PC-9 (cell line): ENCODE results near the gene ZC3HAV1. TPM values are rescaled to one million over a fixed set of nuclear protein-coding genes. Genes with fewer than 3 reads are reported as not detected.

Source experiments
- BruUV-seq: library from RNA; stranded (reverse); fragments of 400-500 nt; replicated peaks from 2 replicates; lab custom pipeline; 2021; lab: Mats Ljungman, UMichigan
- CTCF ChIA-PET: fragments of 300-600 bp; sonication (Branson Sonifier 250); formaldehyde crosslinking; loops from one replicate; lab custom pipeline; 2022; ENCODE audit warnings: antibody characterized with exemption; lab: Charles Lee
- POLR2A ChIA-PET: fragments of 300-600 bp; sonication (Branson Sonifier 250); formaldehyde crosslinking; loops from one replicate; lab custom pipeline; 2022; ENCODE audit warnings: antibody characterized with exemption; ENCODE audit not compliant: unreplicated experiment; lab: Charles Lee
- DNase-seq, 2 experiments: peaks; one replicate each; pipeline versions ENCODE4 v3.0.0 to v3.0.0-alpha.2; 2015 to 2022; ENCODE audit warnings: mixed read lengths in 1 of 2
- H2AFZ ChIP-seq: fragments of 200-600 bp; sonication (generic); 2 replicates; pipeline ENCODE4 v1.8.1; 2017; ENCODE audit warnings: antibody characterized with exemption
- H3F3A ChIP-seq: fragments of 200-600 bp; sonication (generic); 2 replicates; pipeline ENCODE4 v1.8.1; 2017; ENCODE audit warnings: antibody characterized with exemption, mild to moderate bottlenecking, low read depth; ENCODE audit not compliant: insufficient read depth
- H3K27ac ChIP-seq: fragments of 200-600 bp; sonication (generic); 2 replicates; pipeline ENCODE4 v1.6.1; 2016; ENCODE audit warnings: mixed run types
- H3K27me3 ChIP-seq: fragments of 200-600 bp; sonication (generic); 2 replicates; pipeline ENCODE4 v1.6.1; 2016; ENCODE audit warnings: low read depth, mixed run types; ENCODE audit not compliant: insufficient read depth
- H3K36me3 ChIP-seq: fragments of 200-600 bp; sonication (generic); 2 replicates; pipeline ENCODE4 v1.6.1; 2016; ENCODE audit warnings: low read depth, mixed run types
- H3K4me1 ChIP-seq: fragments of 200-600 bp; sonication (generic); replicated peaks from 2 replicates; pipeline ENCODE4 v1.6.1; 2016; ENCODE audit warnings: mixed run types; ENCODE audit not compliant: insufficient read depth
- H3K4me2 ChIP-seq: fragments of 200-600 bp; sonication (generic); 2 replicates; pipeline ENCODE4 v1.6.1; 2017; ENCODE audit warnings: mixed run types
- H3K4me3 ChIP-seq: fragments of 200-600 bp; sonication (generic); 2 replicates; pipeline ENCODE4 v1.6.1; 2016; ENCODE audit warnings: mixed run types
- H3K79me2 ChIP-seq: fragments of 200-600 bp; sonication (generic); 2 replicates; pipeline ENCODE4 v1.6.1; 2017; ENCODE audit warnings: low read depth, mixed run types
- H3K9me2 ChIP-seq: fragments of 200-600 bp; sonication (generic); 2 replicates; pipeline ENCODE4 v1.8.1; 2017; ENCODE audit warnings: mild to moderate bottlenecking; ENCODE audit not compliant: insufficient read depth
- H3K9me3 ChIP-seq: fragments of 200-600 bp; sonication (generic); 2 replicates; pipeline ENCODE4 v1.8.1; 2016; ENCODE audit warnings: low read depth; ENCODE audit not compliant: insufficient read depth
- H4K20me1 ChIP-seq: fragments of 200-600 bp; sonication (generic); 2 replicates; pipeline ENCODE4 v1.8.1; 2017; ENCODE audit not compliant: insufficient read depth
- EZH2 ChIP-seq: fragments of 200-600 bp; sonication (generic); IDR thresholded peaks from 2 replicates; pipeline ENCODE4 v1.8.0; 2017; ENCODE audit warnings: antibody characterized with exemption, low read depth
- intact Hi-C: fragments of 100-400 bp; cut with micrococcal nuclease; formaldehyde crosslinking; loops from one replicate; pipeline ENCODE4 v1.10.0; 2022; ENCODE audit not compliant: unreplicated experiment
- total RNA-seq: library from RNA; stranded (reverse); gene quantifications from 2 replicates; pipeline ENCODE4 v1.2.3, GENCODE V29; 2021
- TF ChIP-seq, protein P1 (sequence below): fragments of 200-600 bp; sonication (generic); conservative IDR thresholded peaks from 2 replicates; pipeline ENCODE4 v1.6.1; 2017; ENCODE audit warnings: mixed run types, antibody characterized with exemption, mild to moderate bottlenecking, moderate library complexity

The ZC3HAV1 gene
- total RNA-seq, 1 experiment from 2014 or later = 36.7 TPM

DNA sequence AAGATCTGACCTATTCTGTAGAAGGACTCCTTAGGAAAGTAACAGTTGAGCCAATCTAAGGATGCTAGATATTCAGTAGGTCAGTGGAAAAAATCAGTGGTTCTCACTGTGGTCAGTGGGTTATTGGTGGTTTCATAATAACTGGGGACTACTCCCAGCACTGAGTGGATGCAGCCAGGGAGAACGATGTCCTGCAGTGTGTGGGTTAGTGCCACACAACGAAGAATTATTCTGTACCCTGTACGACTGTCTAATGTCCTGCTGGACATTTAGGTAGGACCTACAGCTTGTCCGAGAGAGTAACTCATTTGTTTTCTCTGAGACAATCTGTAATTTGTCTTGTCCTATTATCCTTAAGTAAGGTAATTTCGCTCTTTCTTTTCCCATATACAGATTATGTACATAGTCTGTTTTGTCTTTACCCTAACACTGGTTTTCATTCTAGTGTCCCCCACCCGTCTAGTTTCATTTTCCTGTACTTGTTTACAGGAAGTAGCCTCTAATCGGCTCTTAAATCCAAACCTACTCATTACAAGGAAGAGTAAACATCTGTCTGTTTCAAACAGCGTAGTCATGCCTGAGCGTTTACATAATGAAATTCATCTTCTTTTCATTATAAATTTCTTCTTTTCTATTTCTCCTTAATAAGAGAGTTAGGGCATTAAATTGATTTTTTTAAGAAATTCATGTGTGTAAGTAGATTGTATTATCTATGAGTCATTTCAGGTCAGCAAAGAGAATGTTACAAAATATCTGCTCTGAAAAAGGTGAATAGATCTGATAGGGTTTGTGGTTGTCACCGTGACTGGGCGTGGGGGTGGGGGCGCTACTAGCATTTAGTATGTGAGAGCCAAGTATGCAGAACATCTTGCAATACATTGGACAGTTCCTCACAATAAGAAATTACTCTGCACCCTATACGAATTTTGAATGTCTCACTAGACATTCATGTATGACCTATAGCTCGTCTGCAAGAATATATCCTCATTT lies 65.4 kb downstream of the ZC3HAV1 start:
- peak; percentile 88 to 91 for DNase-seq
- Histone ChIP-seq H3K9me2 (no peaks in the 10 kb centered on the region), H3K27ac (peak overlapping the region; percentile 82), H3K4me1 (peaks cover 26% of the 10 kb centered on the region), H3K79me2 (no peaks in the 10 kb centered on the region), H3K36me3 (peaks cover 11% of the 10 kb centered on the region; the same call in 1 of the 2 replicates), H3K4me3 (peak overlapping the region; percentile 23; the same call in 1 of the 2 replicates), H3K27me3 (no peaks in the 10 kb centered on the region), H4K20me1 (no peaks in the 10 kb centered on the region), H3F3A (peaks cover 19% of the 10 kb centered on the region), H2AFZ (peak overlapping the region; percentile 49; the same call in 1 of the 2 replicates), H3K4me2 (peak overlapping the region; percentile 66), H3K9me3 (no peaks in the 10 kb centered on the region)
- POLR2A ChIA-PET = interaction anchor here (0.7 kb wide), 1 partner anchor 9 kb away, joined by 3 read pairs; no protein-coding TSS in a partner anchor
- no peak for TF ChIP-seq EZH2
- TF ChIP-seq, protein P1, sequence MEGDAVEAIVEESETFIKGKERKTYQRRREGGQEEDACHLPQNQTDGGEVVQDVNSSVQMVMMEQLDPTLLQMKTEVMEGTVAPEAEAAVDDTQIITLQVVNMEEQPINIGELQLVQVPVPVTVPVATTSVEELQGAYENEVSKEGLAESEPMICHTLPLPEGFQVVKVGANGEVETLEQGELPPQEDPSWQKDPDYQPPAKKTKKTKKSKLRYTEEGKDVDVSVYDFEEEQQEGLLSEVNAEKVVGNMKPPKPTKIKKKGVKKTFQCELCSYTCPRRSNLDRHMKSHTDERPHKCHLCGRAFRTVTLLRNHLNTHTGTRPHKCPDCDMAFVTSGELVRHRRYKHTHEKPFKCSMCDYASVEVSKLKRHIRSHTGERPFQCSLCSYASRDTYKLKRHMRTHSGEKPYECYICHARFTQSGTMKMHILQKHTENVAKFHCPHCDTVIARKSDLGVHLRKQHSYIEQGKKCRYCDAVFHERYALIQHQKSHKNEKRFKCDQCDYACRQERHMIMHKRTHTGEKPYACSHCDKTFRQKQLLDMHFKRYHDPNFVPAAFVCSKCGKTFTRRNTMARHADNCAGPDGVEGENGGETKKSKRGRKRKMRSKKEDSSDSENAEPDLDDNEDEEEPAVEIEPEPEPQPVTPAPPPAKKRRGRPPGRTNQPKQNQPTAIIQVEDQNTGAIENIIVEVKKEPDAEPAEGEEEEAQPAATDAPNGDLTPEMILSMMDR = no peak
- CTCF ChIA-PET = no interaction called here
- TSS peak; percentile 24 for BruUV-seq
- intact Hi-C loops = loop anchor here (1.0 to 10.0 kb wide), 3 partner anchors 8 to 1039 kb away; partner anchors contain the start of genes CREB3L2 and ZC3HAV1L

DNA sequence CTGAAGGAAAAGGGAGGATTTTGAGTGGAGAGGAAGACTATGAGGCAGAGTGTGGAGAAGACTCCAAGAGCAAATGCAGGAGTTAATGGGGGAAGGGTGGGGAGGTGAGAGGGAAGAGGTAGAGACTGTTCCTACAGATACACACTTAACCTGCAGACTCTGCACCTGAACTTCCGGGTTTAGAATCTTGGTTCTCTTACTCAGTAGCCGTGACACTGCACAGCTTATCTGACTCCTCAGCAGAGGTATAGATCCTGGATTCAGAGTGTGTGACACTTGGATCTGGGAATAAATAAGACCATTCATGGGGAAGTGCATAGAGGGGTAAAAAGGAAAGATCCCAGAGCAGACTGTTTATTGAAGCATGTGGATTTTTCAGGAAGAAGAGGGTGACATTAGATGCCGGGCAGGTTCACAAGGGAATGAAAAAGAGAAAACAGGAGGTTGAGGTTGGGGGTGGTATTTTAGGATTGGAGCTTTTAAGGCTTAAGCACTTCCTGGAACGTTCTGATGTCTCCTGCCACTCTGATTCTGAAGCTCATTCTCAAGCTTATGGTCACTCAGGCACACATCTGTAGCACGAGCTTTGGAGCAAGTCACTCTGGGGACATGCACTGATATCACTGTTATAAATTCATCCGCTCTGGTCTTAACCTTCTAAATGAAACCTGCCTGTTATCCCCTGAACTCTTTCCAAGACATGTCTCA lies 68.0 kb downstream of the ZC3HAV1 start:
- no peak overlapping the region for H3K4me2 ChIP-seq
- H3K27ac ChIP-seq = no peak overlapping the region
- no peaks in the 10 kb centered on the region for H3K9me2 ChIP-seq
- intact Hi-C loops = loop anchor here (10.0 kb wide), 1 partner anchor 1037 kb away; the partner anchor contains the start of gene CREB3L2
- no peak overlapping the region for H3K4me3 ChIP-seq
- H3K27me3 ChIP-seq = no peaks in the 10 kb centered on the region
- BruUV-seq = no TSS peak
- TF ChIP-seq, protein P1 = no peak
- no peak for TF ChIP-seq EZH2
- peaks cover 25% of the 10 kb centered on the region for H3F3A ChIP-seq
- H3K36me3 ChIP-seq = peaks cover 11% of the 10 kb centered on the region; the same call in 1 of the 2 replicates
- DNase-seq = no peak
- ChIA-PET CTCF (interaction anchor here (0.7 kb wide), 1 partner anchor 9 kb away, joined by 3 read pairs; no protein-coding TSS in a partner anchor), POLR2A (interaction anchor here (0.6 kb wide), 1 partner anchor 318 kb away, joined by 6 read pairs; the partner anchor contains the start of gene LUC7L2)
- no peaks in the 10 kb centered on the region for H3K9me3 ChIP-seq
- H2AFZ ChIP-seq = no peak overlapping the region
- no peaks in the 10 kb centered on the region for H3K79me2 ChIP-seq
- H3K4me1 ChIP-seq = peaks cover 26% of the 10 kb centered on the region
- no peaks in the 10 kb centered on the region for H4K20me1 ChIP-seq

DNA sequence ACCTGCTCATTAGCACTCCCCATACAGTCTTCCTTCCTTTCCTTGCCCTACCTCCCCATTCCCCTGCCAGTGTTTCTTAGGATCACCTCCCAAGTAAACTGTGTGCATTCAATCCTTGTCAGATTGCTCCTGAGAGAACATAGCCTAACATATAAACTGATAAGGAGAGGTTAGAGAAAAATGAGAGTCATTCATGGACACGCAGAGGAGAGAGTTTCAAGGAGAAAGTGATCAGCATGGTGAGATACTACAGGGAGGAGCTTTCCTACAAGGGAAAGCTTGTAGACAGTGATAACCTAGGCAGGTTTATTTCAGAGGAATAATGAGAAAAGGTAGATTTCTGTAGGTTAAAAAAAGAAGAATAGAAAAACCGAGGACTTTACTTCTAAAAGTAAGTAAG lies 70.8 kb downstream of the ZC3HAV1 start:
- BruUV-seq = no TSS peak
- Histone ChIP-seq H4K20me1 (peaks cover 12% of the 10 kb centered on the region), H3K79me2 (peaks cover 14% of the 10 kb centered on the region), H3F3A (peaks cover 23% of the 10 kb centered on the region), H3K4me1 (peaks cover 19% of the 10 kb centered on the region), H3K4me2 (no peak overlapping the region), H3K27ac (no peak overlapping the region), H2AFZ (no peak overlapping the region), H3K27me3 (no peaks in the 10 kb centered on the region), H3K9me3 (no peaks in the 10 kb centered on the region), H3K4me3 (no peak overlapping the region), H3K9me2 (no peaks in the 10 kb centered on the region), H3K36me3 (peaks cover 12% of the 10 kb centered on the region)
- ChIA-PET POLR2A (interaction anchor here (0.5 kb wide), 1 partner anchor 1135 kb away, joined by 3 read pairs; no protein-coding TSS in a partner anchor), CTCF (no interaction called here)
- intact Hi-C loops = loop anchor here (10.0 kb wide), 1 partner anchor 284 kb away; no protein-coding TSS in a partner anchor
- TF ChIP-seq EZH2 = no peak
- TF ChIP-seq, protein P1 = no peak
- no peak for DNase-seq
